T-helper 2 cell (primary cell): Measurements from ENCODE around the gene SRGAP3.

Source experiments
- DNase-seq, 5 experiments: peaks; one replicate each; pipeline versions ENCODE4 v3.0.0 to v3.0.0-alpha.2; 2012 to 2022

Gene SRGAP3

DNA sequence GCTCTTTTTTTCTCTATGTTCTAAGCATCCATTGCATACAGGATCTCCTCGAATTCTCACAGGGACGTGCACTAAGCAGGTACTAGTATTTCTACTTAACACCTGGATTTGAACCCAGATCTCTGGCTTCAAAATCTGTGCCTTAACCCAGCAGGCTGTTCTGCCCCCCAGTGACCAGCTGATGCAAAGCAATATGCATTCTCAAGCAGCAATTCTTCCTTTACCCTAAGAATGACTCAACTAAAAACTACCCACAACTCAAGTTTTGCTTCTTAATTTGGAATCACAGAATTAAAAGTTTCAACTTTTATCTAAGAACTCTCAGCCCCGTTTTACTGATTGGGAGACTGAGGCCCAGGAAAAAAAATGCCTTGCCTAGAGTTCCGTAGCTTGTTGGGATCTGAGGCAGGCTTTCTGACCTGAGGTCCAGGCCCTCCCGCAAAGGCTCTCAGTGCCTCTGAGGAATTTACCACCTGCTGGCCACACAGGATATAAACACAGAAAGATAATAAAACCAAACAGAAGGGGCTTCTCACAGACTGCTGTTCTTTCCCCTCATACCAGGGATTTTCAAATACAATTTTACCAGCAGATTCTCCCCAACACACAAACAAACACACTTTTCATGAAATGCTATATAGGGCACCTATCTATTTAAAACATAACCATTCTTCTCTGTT, 170.7 kb downstream of the SRGAP3 start:
- peak in 1 of 5 experiments; percentile 3 for DNase-seq

DNA sequence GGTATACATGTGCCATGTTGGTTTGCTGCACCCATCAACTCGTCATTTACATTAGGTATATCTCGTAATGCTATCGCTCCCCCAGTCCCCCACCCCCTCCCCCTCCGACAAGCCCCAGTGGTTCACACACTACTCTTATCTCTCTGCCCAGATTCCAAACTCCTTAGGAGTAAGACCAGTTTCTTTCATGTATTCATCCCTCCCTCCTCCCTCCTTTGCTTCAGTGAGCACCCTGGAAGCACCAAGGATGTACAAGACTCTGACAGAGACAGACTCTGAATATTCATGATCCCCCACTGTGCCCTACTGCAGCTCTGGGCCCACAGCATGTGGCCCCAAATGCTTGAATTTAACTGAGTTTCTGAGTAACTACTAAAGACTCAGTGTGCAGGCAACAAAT, 172.4 kb downstream of the SRGAP3 start:
- DNase-seq, result no peak

DNA sequence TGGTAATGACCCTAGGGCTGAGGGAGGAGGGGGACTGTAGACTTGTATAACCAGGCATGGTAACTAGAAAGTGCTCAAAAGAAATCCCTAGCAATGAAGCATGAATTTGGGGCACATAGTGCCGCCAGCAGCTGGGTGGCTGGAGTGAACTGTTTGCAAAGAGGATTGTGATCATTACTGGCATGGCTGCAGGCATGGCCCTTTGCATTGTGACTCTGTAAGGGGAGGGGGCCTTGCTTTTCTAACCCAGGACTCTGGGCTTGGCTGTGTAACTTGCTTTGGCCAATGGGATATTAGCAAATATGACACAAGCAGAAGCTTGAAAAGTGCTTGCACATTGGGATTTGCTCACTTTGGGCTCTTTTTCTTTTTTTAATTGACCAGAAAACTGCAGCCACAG, 173.7 kb downstream of the SRGAP3 start:
- no peak for DNase-seq

DNA sequence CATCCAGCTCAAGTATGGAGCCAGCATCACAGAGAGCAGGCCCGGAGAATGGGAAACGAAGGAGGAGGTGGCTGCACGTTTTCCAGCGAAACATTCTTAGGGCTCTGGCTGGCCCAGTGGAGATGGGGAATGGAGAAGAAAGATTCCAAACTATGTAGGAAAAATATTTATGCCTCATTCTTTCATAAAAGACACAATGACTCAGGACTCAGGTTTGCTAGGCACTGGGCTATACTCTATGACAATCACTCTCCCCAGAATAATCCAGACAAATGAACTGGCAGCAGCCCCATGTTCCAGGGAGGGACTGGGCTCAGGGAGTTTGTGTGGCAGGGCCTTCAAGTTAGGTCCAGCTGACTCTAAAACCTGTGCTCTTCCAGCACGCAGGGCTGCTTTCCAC, 175.4 kb downstream of the SRGAP3 start:
- DNase-seq, result no peak

DNA sequence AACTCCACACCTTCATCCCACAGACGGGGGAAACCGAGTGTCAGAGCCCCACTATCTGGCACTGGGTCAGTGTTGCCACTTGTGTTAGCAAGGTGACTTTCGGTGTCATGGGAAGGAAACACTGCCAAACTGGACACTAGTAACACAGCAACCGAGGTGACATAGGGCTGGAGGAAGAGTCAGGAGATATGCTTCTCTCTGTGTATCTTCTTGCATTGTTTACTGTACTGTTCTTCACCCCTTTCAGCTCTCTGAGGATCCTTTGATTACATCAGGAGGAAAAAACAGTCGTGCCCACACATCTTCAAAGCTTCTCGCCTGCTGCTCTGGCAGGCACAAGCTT, 176.8 kb downstream of the SRGAP3 start:
- no peak for DNase-seq

DNA sequence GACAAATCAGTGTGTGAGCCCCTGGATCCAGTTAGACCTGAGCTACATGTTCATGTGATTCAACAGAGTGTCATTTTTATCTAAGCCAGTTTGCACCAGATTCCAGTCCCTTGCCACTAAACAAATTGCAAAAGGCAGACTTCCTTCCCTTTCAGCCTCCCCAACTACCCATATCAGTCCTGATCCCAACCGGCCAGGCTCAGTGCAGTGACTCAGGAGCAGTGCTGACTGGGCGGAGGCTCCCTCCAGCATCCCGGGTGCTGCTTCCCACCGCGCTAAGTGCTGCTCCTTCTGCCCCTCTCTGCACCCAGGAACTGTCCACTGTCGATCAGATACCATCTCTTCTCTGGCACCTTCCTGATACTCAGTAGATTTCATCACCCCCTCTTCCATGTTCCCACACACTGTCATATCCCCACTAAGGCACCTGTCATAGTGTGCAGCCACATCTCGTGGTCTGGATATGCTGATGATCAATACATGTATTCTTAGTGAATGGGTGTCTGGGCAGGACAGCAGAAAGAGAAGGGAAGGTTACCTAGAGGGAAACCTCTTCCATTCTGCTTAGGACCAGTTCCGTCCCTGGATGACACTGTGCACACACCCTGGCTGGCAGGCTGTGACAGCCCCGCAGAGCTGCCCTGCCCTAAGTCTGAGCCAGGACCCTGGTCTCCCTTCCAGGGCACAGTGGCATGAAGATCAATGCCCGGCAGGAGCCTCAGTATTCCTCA, 177.3 kb downstream of the SRGAP3 start:
- no peak for DNase-seq

DNA sequence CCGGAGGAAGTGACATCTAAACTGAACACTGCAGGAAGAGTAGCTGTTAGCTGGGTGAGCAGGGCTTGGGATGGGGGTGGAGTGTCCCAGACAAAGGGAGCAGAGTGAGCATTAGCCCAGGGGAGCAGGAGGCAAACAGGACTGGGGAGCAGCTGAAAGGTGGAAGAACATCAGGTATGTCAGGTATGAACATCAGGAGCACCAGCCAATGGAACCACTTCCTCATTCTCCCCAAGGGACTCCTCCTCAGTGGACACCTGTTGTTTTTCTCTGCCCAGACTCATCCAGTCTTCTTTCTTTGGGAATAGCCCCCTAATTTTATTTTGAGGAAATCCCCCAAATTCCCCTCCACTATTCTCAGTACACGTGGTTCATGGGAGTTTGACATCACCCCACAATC, 178.5 kb downstream of the SRGAP3 start:
- no peak for DNase-seq

DNA sequence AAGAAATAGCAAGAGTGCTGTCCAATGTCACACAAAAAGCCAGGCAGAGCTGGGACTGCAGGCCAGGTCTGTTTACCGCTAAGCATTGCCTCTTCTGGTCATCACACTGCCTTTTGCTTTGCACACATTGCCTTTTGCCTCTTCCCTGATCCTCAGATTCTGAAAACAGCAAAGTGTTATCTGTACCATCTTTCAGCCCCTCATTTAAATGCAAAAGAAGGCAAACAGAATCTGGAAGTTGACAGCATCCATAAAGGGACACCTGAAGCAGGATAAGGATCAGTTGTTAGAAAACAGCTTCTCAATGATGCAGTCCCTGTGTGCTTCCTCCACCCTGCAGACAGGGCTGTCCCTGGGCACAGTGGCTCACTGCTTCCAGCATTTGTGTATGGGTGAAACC, 179.5 kb downstream of the SRGAP3 start:
- DNase-seq, result no peak

DNA sequence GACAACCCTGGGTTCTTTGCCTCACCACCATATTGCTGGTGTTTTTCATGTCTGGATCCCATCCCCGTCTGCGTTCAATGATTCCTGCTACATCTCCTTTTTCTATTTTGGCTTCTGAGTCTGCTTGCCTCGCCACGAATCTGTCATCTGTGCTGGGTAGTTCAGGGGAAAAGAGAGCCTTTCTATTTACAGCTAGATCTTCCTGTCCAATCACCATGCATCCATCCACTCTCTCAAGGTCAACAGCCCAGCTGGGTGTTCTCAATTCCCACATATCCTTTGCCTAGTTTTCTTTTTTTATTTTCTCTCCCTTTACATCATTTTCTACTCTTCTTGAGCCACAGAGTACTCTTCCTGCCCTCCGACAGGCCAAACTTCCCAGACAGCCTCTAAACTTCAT, 181.4 kb downstream of the SRGAP3 start:
- DNase-seq, result no peak

DNA sequence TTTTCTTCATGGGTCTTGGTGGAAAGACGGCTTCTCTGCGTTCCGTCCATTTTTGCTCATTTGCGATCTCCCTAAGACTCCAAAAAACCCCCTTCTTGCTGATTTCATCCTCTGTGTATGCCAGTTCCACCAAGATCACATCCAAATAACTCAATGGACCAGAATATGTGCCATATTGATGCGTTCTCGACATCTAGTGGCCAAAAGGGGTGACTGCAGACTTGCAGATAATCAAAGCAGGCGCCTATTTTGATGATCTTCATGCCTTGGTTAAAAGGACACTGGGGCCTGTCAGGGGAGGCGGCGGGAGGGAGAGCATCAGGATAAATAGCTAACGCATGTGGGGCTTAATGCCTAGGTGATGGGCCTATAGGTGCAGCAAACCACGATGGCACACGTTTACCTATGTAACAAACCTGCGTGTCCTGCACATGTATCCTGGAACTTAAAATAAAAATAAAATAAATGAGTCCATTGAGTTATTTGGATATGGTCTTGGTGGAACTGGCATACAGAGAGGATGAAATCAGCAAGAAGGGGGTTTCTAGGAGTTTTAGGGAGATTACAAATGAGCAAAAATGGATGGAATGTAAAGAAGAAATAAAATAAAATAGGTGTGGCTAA, 182.0 kb downstream of the SRGAP3 start:
- peak in 1 of 5 experiments; percentile 32 for DNase-seq

DNA sequence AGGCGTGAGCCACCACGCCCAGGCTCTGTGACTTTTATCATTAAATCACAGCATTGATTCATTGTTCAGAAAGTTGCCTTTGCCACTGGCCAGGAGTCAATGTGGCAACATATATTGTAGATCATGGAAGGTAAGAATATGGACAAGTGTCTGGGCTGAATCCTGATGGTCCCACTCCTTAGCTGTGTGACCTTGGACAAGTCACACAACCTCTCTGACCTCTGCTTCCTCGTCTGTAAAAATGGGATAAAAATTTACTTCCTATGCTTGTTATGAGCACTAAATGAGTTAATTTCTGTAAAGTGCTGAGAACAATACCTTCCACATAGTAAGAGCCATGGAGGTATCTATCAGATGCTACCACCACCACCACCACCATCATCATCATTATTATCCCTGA, 182.7 kb downstream of the SRGAP3 start:
- no peak for DNase-seq

DNA sequence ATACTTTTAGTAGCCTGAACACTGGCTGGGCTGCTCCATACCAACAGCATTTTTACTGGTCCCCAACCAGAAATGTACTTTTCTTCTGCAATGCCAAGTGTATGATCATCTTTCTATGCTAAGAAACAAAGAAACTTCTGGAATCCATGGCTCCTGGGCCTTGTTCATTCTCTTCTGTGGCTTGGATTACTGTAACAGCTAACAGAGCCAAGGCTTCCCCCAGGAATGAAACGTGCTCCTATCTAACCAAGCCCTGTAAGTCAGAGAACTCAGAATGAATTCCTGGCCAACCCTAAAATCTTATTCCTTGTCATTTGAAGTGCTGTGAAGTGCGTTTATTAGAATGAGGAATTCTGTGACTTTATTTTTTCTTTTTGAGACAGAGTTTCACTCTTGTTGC, 183.3 kb downstream of the SRGAP3 start:
- DNase-seq, result no peak

DNA sequence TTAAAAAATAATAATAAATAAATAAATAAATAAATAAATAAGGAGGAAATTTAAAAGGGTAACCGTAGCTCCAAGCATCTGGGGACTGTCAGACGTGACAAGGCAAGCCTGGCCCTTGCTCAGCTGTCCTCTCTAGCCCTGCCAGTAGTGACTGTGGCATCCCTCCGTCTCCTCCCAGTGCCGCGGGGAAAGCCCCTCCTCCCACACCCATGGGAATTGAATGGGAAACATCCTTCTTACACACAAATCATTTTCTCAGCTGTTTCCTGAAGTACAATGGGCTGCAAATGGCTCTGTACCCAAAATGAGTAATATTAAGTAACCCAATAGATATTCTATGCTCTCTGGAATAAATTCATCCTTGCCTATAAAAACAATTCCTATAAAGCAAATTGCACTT, 184.6 kb downstream of the SRGAP3 start:
- no peak for DNase-seq

DNA sequence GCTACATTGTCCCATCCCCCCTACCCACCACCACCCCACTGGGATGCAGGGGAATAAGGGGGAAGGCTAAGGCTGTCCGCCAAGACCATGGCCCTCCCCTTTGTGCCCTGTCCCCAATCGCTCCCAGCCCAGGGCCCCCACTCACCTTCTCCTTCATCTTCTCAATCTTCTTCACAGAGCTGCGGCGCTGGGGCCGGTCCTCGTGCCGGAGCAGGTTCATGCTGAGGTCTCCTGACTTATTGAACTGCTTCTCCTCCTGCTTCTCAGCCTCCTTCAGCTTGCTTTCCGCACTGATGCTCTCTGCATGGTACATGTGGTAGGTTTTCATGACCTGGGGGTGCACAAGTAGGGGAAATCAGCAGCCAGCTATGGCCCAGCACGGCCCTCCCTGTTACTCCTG, 185.2 kb downstream of the SRGAP3 start:
- DNase-seq, result no peak

DNA sequence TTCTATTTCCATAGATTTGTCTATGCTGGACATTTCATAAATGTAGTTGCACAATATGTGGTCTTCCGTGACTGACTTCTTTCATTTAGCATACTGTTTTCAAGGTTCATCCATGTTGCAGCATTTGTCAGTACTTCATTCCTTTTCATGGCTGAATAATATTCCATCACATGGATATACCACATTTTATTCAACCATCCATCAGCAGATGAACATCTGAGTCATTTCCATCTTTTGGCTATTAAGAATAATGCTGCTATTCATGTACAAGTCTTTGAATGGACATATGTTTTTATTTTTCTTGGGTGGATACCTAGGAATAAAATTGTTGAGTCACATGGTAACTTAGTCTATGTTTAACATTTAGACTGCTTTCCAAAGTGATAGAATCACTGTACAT, 186.9 kb downstream of the SRGAP3 start:
- DNase-seq, result no peak

DNA sequence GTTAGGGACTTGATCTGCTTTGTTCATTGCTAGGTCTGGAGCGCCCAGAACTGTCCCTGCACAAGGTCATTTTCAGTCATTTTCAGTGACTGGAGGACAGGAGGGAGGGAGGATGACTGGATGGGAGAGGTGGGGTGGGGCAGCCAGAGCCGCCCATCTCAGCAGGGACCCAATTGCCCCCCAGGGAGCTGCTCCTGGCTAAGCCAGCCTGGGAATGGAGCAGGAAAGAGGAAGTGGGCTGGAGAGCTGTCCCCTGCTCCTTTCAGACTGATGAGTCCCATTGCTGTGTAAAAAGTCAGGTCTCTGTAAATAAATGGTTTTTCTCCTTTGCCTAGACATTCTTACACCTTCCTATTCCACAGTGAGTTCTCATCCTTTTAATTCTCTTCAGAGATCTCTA, 187.8 kb downstream of the SRGAP3 start:
- no peak for DNase-seq

DNA sequence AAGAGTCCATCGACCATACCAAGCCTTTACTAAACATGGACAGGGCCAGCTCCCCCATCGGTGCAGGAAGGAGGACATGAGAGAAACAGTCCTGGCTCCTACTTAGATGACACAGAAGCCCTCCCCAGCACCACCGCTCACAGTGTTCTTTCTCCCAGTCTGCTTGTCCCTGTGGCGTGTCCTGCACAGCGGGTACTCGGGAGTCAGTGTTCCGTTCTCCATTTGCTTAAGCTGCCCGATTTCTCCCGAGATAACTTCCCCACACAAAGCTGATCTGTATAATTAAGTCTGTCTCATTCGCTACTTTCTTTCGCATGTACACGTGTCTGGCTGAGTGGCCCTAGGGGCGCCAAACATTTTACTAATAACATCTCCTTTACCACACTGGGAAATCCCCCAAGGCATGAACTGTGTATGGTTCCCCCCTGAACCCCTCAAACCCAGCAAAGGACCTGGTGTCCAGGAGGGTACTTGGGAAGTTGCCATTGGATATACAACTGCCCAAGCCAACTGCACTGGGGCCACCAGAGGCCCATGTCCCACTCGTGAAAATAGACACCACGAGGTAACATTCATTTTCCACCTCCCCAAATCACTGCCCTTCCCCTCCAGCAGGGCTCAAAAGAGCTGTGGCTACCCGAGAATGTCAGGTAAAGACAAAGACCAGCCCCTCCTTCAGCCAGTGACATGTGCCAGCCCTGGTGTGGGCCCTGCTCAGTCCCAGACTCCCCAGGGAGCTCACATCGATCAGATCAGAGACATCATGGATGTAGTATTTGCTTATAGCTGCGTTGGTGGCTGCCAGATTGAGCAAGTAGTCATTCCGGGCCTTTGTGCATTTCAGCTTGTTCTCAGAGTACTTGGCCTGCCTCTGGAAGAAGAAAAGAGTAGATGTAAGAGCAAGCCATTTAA, 189.7 kb downstream of the SRGAP3 start:
- no peak for DNase-seq

DNA sequence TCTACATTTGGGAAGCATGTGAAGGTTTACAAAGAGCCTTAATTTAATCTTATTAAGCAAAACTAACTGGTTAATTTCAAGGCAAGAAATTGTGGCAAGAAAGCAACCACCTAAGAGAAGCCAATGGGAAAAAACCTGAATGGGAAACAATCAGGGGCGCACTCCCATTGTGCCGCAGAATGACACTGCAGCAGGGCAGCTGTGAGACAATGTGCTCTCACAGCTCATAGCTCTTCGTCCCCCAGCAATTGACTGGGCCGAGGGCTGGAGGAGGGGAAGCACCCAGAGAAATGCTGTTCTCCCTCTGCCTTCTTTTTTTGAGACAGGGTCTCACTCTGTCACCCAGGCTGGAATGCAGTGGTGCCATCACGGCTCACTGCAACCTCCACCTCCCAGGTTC, 192.9 kb downstream of the SRGAP3 start:
- no peak for DNase-seq

DNA sequence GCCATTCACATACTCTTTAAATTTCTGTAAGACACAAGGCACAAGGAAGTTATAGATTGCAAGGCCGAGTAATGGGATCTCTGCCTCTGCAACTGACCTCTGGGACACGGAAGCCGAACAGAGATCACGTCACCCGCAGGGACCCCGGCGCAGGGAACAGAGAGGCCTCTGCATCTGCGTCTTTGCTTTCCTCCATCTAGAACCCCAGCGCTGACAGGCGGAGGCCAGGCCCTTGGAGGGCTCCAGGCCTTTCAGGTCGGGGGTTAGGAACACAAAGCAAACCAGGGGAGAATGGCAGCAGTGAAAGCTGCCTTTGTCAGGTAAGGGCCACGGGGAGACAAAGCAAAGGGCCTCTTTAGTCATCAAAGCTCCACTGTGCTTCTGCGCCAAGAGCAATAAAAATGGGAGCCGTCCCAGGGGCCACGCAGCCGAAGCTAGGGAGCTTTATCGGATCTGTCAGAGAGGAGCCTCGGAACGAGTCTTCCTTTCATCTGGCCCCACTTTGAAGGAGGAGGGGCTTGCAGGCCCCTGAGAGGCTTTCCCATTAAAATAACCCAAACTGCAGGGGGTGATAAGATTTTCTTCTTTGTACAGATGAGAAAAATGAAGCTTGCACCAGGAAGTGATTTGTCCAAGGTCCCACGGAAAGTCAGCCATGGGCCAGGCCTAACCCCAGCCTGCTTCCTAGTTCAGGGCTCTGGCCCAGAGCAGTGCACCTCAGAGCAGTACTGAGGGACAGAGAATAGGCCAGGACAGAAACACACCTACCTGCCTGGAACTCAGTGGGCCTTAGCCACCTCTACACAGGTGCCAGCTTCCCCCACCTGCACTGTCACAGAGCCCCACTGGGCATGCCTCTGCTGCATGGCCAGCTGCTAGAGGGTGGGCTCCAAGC, 201.7 kb downstream of the SRGAP3 start:
- no peak for DNase-seq

DNA sequence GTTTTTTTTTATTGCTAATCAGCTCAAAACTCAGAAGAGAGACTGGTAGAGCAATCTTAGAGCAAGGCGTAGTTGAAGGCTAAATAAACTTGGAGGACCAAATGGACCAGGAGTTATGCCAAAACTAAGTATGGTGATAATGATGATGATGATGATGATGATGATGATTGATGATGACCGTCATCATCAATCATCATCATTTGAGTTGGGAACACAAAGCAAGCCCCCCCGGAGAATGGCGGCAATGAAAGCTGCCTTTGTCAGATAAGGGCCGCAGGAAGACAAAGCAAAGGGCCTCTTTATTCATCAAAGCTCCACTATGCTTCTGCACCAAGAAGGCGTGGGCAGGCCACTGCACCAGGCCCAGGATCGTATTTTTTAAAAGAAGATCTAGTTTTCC, 204.1 kb downstream of the SRGAP3 start:
- DNase-seq, result no peak

DNA sequence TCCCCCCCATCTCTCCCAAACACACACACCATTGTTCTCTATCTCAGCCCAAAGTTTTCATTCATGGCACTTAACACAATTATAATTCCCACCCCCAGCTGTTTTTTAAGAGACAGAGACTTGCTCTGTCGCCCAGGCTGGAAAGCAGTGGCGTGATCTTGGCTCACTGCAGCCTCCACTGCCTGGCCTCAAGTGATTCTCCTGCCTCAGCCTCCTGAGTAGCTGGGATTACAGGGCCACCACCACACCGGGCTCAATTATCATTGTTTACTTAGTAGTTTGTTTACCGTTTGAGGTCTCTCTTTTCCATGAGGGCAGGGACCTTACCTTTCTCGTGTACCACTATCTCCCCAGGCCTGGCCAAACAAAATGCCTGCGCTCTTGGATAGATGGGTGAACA, 206.4 kb downstream of the SRGAP3 start:
- DNase-seq, result no peak

DNA sequence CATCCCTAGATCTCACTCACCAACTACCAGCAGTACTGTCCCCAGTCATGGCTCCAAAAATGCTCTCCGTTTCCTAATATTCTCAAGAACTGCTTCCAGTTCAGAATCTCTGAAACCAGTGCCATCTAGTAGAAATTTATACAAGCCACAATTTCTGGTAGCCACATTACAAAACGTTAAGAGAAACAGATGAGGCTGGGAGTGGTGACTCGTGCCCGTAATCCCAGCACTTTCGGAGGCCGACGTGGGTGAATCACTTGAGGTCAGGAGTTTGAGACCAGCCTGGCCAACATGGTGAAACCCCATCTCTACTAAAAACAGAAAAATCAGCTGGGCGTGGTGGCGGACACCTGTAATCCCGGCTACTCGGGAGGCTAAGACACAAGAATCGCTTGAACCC, 207.8 kb downstream of the SRGAP3 start:
- DNase-seq, result no peak
